K562 (cell line): ENCODE results near the gene SMAD3. TPM values are rescaled to one million over a fixed set of nuclear protein-coding genes. Genes with fewer than 3 reads are reported as not detected.
A peak's percentile ranks its signal among the peaks of the same experiment; 100 is the strongest.

ENCODE experiments used
- CBX3 ChIP-seq, 2 experiments: IDR thresholded peaks; 1 replicate in 1 of 2; 2 replicates in 1 of 2; pipeline ENCODE4 v1.6.1; 2012; ENCODE audit warnings: inconsistent platforms in 2 of 2, low read length in 2 of 2, borderline replicate concordance in 1 of 2, control low read depth in 1 of 2
- CEBPB ChIP-seq: fragments of 450-650 bp; IDR thresholded peaks from 2 replicates; pipeline ENCODE4 v1.6.1; 2016; ENCODE audit warnings: missing genetic modification characterization, missing compliant biosample characterization
- CTBP1 ChIP-seq: fragments of 450-650 bp; IDR thresholded peaks from 2 replicates; pipeline ENCODE4 v1.6.1; 2016; ENCODE audit warnings: borderline replicate concordance
- EP400 ChIP-seq: fragments of 450-650 bp; IDR thresholded peaks from 2 replicates; pipeline ENCODE4 v1.6.1; 2017; ENCODE audit warnings: antibody characterized with exemption, mild to moderate bottlenecking, moderate library complexity
- HMG20A ChIP-seq: fragments of 450-650 bp; formaldehyde crosslinking; conservative IDR thresholded peaks from 2 replicates; pipeline ENCODE4 v1.4.0; 2020; ENCODE audit warnings: mild to moderate bottlenecking, mixed read lengths
- HMGN3 ChIP-seq: IDR thresholded peaks from 2 replicates; pipeline ENCODE4 v1.6.1; 2011; ENCODE audit warnings: borderline replicate concordance, low read depth, mild to moderate bottlenecking, mixed read lengths, low read length; ENCODE audit not compliant: insufficient read length; ENCODE audit errors: extremely low read depth
- JUN ChIP-seq, 2 experiments: sonication (generic) in 1 of 2; formaldehyde crosslinking in 1 of 2; IDR thresholded peaks; 2 replicates each; pipeline versions ENCODE4 v1.6.1 to v1.8.0; 2012 to 2022; ENCODE audit warnings: borderline replicate concordance in 2 of 2, mild to moderate bottlenecking in 2 of 2, improper control_type of control experiment in 1 of 2, low read depth in 1 of 2, low read length in 1 of 2, missing genetic modification reagents in 1 of 2
- LARP7 ChIP-seq: fragments of 450-650 bp; IDR thresholded peaks from 2 replicates; pipeline ENCODE4 v1.6.1; 2016
- PCBP1 ChIP-seq: fragments of 200-400 bp; formaldehyde crosslinking; IDR thresholded peaks from 2 replicates; pipeline ENCODE4 v1.6.1; 2018; ENCODE audit warnings: mild to moderate bottlenecking, low read depth, low read length; ENCODE audit not compliant: poor library complexity, severe bottlenecking
- PHF21A ChIP-seq: fragments of 450-650 bp; IDR thresholded peaks from 2 replicates; pipeline ENCODE4 v1.6.1; 2017; ENCODE audit warnings: low read depth, borderline replicate concordance
- RAD21 ChIP-seq, 2 experiments: fragments of 250-450 bp in 1 of 2; fragments of 450-650 bp in 1 of 2; sonication (Bioruptor Pico) in 1 of 2; formaldehyde crosslinking in 1 of 2; IDR thresholded peaks in 1 of 2; conservative IDR thresholded peaks in 1 of 2; 2 replicates each; pipeline versions ENCODE4 v1.4.0 to v1.8.0; 2020 to 2022; ENCODE audit warnings: mild to moderate bottlenecking in 2 of 2, moderate library complexity in 1 of 2
- RBM39 ChIP-seq: fragments of 200-400 bp; formaldehyde crosslinking; optimal IDR thresholded peaks from 2 replicates; pipeline ENCODE3; 2018; ENCODE audit warnings: low read depth, low read length
- TAF1 ChIP-seq: IDR thresholded peaks from 2 replicates; pipeline ENCODE4 v1.6.1; 2011; ENCODE audit warnings: mild to moderate bottlenecking, low read length, moderate library complexity; ENCODE audit not compliant: insufficient read depth, control insufficient read depth, severe bottlenecking; ENCODE audit errors: extremely low read depth
- TAF15 ChIP-seq: fragments of 200-400 bp; formaldehyde crosslinking; IDR thresholded peaks from 2 replicates; pipeline ENCODE4 v1.6.1; 2017; ENCODE audit warnings: mild to moderate bottlenecking, low read depth, low read length, moderate library complexity
- TFAM ChIP-seq: fragments of 250-450 bp; sonication (Bioruptor Pico); conservative IDR thresholded peaks from 2 replicates; pipeline ENCODE4 v1.5.0; 2021; ENCODE audit warnings: mild to moderate bottlenecking, moderate library complexity
- TRIM28 ChIP-seq: fragments of 450-650 bp; IDR thresholded peaks from 2 replicates; pipeline ENCODE4 v1.6.1; 2017
- ZNF282 ChIP-seq: sonication (generic); formaldehyde crosslinking; IDR thresholded peaks from 2 replicates; pipeline ENCODE4 v1.8.1; 2023; ENCODE audit warnings: missing genetic modification reagents
- ZNF408 ChIP-seq: fragments of 250-450 bp; sonication (Bioruptor Pico); IDR thresholded peaks from 2 replicates; pipeline ENCODE4 v1.4.0; 2020; ENCODE audit warnings: low read depth, mild to moderate bottlenecking, moderate library complexity
- ZNF561 ChIP-seq: fragments of 450-650 bp; formaldehyde crosslinking; conservative IDR thresholded peaks from 2 replicates; pipeline ENCODE4 v1.4.0; 2020; ENCODE audit warnings: mild to moderate bottlenecking, moderate library complexity
- polyA plus RNA-seq, 8 experiments: library from polyadenylated mRNA; depleted of rRNA in 4 of 8; stranded (reverse) in 5 of 8; unstranded in 3 of 8; fragments of >200 nt; fragmentation: Nextera tagmentation in 2 of 8; fragmentation: Illumina TruSeq in 1 of 8; extraction: Ambion mirVana in 2 of 8; extraction: Trizol in 1 of 8; gene quantifications; 2 replicates each; pipeline versions ENCODE4 v1.2.1 to v1.2.3, GENCODE V29; 2011 to 2014; ENCODE audit warnings: inconsistent platforms in 1 of 8, missing spikeins in 1 of 8
- total RNA-seq, 7 experiments: library from RNA; depleted of rRNA in 6 of 7; stranded (reverse); fragments of >200 nt in 6 of 7; fragmentation: Illumina TruSeq in 2 of 7; extraction: Trizol in 2 of 7; gene quantifications; 2 replicates each; pipeline versions ENCODE4 v1.2.1 to v1.2.3, GENCODE V29; 2011 to 2021; ENCODE audit warnings: low replicate concordance in 1 of 7
- TF ChIP-seq, protein P1 (sequence below): fragments of 450-650 bp; formaldehyde crosslinking; IDR thresholded peaks from 2 replicates; pipeline ENCODE4 v1.4.0; 2020; ENCODE audit warnings: mild to moderate bottlenecking, mixed read lengths
- TF ChIP-seq, protein P2 (sequence below): fragments of 250-450 bp; sonication (Bioruptor Pico); IDR thresholded peaks from 2 replicates; pipeline ENCODE4 v1.4.0; 2020; ENCODE audit warnings: mild to moderate bottlenecking, moderate library complexity
- TF ChIP-seq, protein P3 (sequence below): fragments of 250-450 bp; sonication (Bioruptor Pico); IDR thresholded peaks from 2 replicates; pipeline ENCODE4 v1.5.0; 2021

The SMAD3 gene
- total and polyA plus RNA-seq, 9 of the 15 experiments (the other 6 are each of a cell fraction or from before 2014, with no cell fraction given), result 4.3 to 39.2 (median 11.1) TPM

DNA sequence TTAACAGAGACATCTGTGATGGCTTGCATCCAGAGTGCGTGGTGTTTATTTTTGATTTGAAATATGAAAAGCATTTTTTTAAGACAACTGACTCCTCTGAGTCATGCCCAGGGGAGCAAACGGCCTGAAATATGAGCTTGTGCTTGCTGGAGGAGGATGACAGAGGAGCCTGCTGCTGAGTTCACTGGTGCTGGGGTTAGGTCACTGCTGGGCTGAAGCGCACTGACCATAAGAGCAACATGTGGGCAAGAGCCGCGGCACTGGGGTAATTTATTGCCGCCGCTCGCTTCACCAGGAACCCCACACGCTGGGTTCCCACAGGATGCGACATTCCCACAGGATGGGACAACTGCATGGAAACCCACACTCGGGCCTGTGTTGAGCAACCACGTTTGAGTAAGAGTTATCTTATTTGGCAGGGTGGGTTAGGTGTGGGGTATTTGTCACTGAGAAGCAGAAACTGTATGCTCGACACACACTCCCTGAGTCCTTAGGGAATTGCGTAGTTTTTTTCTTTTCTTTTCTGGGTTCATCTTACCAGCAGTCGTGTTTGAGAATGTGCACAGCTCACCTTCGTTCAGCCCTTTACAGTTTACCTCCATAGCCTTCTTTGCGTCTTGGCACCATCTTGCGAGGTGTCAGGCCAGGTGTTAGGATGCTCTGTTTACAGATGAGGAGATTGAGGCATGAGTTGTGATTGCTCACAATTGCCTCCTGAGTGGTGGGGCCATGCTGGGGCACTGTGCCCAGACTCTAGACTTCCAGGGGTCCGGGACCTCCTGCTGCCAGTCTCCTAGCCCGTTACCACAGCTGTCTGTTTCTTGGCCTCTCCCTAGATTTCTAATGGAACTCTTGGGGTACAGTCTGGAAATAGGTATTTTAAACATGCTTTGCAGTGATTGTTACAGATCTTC is 60.4 kb downstream of the SMAD3 start (continued):
- TF ChIP-seq ZNF561 (CRISPR knock-in tag), result no peak
- TF ChIP-seq RAD21 (CRISPR knock-in tag; conservative IDR thresholded peaks at IDR 0.05 in 1 of 2, IDR thresholded peaks at IDR 0.05 in 1 of 2), result 0 out of 4 replicates have a peak, but pooled peaks of 1 of the 2 experiments have one; percentile 6
- peak in 1 of 2 experiments; percentile 60; a peak in 1 of 3 replicates for TF ChIP-seq CBX3 (IDR thresholded peaks at IDR 0.05; ENCODE audit: borderline replicate concordance in 1 of 2, low read length in 2 of 2)
- TF ChIP-seq ZNF408 (CRISPR knock-in tag), result no peak
- no peak for TF ChIP-seq HMGN3
- no peak for TF ChIP-seq TFAM (CRISPR knock-in tag)
- no peak for TF ChIP-seq PHF21A
- TF ChIP-seq, protein P1, sequence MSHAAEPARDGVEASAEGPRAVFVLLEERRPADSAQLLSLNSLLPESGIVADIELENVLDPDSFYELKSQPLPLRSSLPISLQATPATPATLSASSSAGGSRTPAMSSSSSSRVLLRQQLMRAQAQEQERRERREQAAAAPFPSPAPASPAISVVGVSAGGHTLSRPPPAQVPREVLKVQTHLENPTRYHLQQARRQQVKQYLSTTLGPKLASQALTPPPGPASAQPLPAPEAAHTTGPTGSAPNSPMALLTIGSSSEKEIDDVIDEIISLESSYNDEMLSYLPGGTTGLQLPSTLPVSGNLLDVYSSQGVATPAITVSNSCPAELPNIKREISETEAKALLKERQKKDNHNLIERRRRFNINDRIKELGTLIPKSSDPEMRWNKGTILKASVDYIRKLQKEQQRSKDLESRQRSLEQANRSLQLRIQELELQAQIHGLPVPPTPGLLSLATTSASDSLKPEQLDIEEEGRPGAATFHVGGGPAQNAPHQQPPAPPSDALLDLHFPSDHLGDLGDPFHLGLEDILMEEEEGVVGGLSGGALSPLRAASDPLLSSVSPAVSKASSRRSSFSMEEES (CRISPR knock-in tag), result no peak
- no peak for TF ChIP-seq TRIM28
- peak; percentile 74 for TF ChIP-seq JUN (IDR thresholded peaks at IDR 0.05; ENCODE audit: borderline replicate concordance, low read depth, low read length)
- no peak for TF ChIP-seq JUN (CRISPR knock-in tag; IDR thresholded peaks at IDR 0.05; ENCODE audit: borderline replicate concordance)
- no peak for TF ChIP-seq HMG20A
- no peak for TF ChIP-seq PCBP1
- peak; percentile 80 for TF ChIP-seq CEBPB (tag)
- TF ChIP-seq CTBP1, result 0 out of 2 replicates have a peak, but pooled peaks have one; percentile 27
- peak; percentile 34 for TF ChIP-seq TAF1
- TF ChIP-seq TAF15, result no peak
- TF ChIP-seq, protein P2, sequence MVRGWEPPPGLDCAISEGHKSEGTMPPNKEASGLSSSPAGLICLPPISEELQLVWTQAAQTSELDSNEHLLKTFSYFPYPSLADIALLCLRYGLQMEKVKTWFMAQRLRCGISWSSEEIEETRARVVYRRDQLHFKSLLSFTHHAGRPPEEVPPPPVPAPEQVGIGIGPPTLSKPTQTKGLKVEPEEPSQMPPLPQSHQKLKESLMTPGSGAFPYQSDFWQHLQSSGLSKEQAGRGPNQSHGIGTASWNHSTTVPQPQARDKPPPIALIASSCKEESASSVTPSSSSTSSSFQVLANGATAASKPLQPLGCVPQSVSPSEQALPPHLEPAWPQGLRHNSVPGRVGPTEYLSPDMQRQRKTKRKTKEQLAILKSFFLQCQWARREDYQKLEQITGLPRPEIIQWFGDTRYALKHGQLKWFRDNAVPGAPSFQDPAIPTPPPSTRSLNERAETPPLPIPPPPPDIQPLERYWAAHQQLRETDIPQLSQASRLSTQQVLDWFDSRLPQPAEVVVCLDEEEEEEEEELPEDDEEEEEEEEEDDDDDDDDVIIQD (CRISPR knock-in tag), result no peak
- TF ChIP-seq ZNF282 (CRISPR knock-in tag), result no peak
- TF ChIP-seq RBM39, result no peak
- TF ChIP-seq LARP7, result no peak
- TF ChIP-seq, protein P3, sequence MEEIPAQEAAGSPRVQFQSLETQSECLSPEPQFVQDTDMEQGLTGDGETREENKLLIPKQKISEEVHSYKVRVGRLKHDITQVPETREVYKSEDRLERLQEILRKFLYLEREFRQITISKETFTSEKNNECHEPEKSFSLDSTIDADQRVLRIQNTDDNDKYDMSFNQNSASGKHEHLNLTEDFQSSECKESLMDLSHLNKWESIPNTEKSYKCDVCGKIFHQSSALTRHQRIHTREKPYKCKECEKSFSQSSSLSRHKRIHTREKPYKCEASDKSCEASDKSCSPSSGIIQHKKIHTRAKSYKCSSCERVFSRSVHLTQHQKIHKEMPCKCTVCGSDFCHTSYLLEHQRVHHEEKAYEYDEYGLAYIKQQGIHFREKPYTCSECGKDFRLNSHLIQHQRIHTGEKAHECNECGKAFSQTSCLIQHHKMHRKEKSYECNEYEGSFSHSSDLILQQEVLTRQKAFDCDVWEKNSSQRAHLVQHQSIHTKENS (CRISPR knock-in tag), result no peak
- TF ChIP-seq EP400, result peak; percentile 70
